Epithelial cell of proximal tubule (primary cell): ENCODE results near the gene GNA14. TPM values are rescaled to one million over a fixed set of nuclear protein-coding genes. Genes with fewer than 3 reads are reported as not detected.
"Not testable (repeated sequence)": the region's sequence is repeated elsewhere in the genome, so short reads cannot be mapped to it uniquely, and the experiment has no call there.

Experiments used
- DNase-seq: peaks from one replicate; pipeline ENCODE4 v3.0.0-alpha.2; 2011; ENCODE audit warnings: low read depth
- H3K4me3 ChIP-seq: 2 replicates; pipeline ENCODE4 v1.5.1; 2011; ENCODE audit warnings: low read depth, mild to moderate bottlenecking, low read length
- total RNA-seq: library from RNA; depleted of rRNA; stranded (reverse); fragments of >200 nt; gene quantifications from 2 replicates; pipeline ENCODE4 v1.2.3, GENCODE V29; 2015
- TF ChIP-seq, protein P1 (sequence below): conservative IDR thresholded peaks from 2 replicates; pipeline ENCODE4 v1.5.1; 2012; ENCODE audit warnings: low read depth, mild to moderate bottlenecking, low read length

Gene GNA14
- 0.12 and 0.14 TPM in 2 replicates for total RNA-seq

DNA sequence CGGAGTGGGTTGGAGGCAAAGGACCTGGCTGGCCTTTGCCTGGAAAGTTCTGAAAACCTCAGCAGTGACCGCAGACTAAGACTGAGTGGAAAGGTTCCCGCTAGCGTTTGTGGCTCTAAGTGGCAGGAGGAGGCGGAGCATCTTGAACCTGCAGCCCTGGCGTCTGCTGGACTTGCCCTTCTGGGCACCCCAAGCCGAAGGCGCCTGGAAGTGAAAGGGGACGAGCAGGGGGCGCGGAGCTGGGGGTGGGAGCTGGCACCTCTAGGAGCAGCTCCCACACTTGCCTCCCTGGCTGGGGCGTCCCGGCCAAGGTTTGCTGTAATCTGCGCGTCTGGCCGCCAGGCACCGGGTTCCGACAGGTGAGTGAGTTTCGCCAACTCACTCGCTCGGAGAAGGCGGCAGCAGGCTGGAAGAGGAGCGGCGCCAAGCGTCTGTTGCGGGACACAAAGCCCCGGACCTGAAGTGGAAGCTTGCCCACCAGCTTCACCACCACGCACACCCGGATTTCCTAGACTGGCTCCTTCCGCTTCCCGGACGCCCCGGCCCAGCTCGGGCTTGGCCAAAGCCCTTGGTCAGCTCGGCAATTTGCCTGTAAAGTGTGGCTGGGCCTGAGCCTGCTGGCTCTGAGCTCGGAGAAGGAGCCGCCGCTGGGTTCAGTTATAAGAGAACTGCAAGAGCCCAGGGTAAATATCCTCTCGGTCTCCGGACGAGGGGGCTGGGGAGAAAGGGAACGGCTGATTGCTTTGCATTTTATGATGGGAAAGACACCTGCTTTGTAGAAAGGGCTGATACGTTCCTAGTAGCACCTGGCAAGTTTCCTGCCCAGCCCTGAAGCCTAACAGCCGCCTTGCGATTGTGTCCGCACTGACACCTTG is at the start of gene GNA14:
TSS of gene GNA14 (minus strand) at position 89 of the 875 bp plus-strand sequence. CDS start 529 bp downstream, outside the sequence.
- TF ChIP-seq, protein P1, sequence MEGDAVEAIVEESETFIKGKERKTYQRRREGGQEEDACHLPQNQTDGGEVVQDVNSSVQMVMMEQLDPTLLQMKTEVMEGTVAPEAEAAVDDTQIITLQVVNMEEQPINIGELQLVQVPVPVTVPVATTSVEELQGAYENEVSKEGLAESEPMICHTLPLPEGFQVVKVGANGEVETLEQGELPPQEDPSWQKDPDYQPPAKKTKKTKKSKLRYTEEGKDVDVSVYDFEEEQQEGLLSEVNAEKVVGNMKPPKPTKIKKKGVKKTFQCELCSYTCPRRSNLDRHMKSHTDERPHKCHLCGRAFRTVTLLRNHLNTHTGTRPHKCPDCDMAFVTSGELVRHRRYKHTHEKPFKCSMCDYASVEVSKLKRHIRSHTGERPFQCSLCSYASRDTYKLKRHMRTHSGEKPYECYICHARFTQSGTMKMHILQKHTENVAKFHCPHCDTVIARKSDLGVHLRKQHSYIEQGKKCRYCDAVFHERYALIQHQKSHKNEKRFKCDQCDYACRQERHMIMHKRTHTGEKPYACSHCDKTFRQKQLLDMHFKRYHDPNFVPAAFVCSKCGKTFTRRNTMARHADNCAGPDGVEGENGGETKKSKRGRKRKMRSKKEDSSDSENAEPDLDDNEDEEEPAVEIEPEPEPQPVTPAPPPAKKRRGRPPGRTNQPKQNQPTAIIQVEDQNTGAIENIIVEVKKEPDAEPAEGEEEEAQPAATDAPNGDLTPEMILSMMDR, result peak; percentile 2
- no peak for DNase-seq
- peak within 1 kb of the TSS; percentile 55 for H3K4me3 ChIP-seq

DNA sequence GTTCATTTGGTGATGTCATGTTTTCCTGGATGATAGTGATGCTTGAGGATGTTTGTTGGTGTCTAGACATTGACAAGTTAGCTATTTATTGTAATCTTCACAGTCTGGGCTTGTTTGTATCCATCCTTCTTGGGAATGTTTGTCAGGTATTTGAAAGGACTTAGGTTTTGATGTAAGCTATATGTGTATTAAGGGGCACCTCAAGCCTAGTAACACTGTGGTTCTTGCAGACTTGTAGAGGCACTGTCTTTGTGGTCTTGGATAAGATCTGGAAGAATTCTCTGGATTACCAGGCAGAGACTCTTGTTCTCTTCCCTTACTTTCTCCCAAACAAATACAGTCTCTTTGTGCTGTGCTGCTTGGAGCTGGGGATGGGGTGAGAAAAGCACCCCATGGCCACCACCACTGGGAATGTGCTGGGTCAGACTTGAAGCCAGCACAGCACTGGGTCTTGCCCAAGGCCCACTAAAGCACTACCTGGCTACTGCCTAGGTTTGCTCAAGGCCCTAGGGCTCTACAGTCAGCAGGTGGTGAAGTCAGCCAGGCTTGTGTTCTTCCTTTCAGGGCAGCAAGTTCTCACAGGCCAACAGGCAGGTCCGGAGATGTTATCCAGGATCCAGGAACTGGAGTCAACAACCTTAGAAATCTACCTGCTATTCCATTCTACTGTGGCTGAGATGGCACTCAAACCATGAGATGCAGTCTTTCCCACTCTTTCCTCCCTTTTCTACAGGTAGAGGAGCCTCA is 49.3 kb upstream of the GNA14 start:
- TF ChIP-seq, protein P1, result no peak
- DNase-seq, result no peak
- no peak overlapping the region for H3K4me3 ChIP-seq

DNA sequence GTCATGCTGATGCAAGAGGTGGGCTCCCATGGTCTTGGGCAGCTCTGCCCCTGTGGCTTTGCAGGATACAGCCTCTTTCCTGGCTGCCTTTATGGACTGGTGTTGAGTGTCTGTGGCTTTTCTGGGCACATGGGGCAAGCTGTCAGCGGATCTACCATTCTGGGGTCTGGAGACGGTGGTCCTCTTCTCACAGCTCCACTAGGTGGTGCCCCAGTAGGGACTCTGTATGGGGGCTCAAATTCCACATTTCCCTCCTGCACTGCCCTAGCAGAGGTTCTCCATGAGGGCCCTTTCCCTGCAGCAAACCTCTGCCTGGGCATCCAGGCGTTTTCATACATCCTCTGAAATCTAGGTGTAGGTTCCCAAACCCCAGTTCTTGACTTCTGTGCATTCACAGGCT is 42.6 kb upstream of the GNA14 start:
- not testable (repeated sequence) for DNase-seq, H3K4me3 ChIP-seq

DNA sequence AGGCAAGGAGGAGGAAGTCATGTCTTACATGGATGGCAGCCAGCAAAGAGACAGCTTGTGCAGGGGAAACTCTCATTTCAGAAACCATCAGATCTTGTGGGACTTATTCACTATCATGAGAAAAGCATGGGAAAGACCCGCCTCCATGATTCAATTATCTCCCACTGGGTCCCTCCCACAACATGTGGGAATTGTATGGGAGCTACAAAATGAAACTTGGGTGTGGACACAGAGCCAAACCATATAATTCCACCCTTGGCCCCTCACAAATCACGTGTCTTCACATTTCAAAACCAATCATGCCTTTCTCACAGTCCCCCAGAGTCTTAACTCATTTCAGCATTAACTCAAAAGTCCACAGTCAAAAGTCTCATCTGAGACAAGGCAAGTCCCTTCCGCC is 42.0 kb upstream of the GNA14 start:
- DNase-seq, result not testable (repeated sequence)

DNA sequence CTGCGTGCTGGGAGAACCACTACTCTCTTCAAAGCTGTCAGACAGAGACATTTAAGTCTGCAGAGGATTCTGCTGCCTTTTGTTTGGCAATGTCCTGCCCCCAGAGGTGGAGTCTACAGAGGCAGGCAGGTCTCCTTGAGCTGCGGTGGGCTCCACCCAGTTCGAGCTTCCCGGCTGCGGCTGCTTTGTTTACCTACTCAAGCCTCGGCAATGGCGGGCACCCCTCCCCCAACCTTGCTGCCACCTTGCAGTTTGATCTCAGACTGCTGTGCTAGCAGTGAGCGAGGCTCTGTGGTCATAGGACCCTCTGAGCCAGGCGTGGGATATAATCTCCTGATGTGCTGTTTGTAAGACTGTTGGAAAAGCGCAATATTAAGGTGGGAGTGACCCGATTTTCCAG is 39.6 kb upstream of the GNA14 start:
- not testable (repeated sequence) for DNase-seq, H3K4me3 ChIP-seq

More for the DNA sequence above, 42.0 kb upstream of the GNA14 start:
- H3K4me3 ChIP-seq, result not testable (repeated sequence)

DNA sequence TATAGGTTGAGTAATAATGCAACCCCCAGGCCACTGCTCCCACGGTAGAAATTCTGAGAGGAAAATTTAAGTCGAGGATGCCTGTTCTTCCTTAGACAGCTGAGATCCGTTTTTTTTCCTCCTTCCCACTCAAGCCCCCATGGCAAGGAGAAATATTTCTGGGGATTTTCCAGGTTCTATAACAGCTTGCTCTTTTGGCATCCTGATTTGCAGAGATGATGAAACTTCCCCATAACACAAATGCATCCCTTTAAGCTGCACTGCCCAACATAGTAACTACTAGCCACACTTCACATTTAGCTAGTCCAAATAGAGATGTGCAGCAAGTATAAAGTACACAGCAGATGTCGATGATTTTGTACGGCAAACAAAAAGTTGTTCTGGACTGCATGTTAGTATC is 32.5 kb upstream of the GNA14 start:
- DNase-seq, result no peak
- H3K4me3 ChIP-seq, result no peak overlapping the region
- TF ChIP-seq, protein P1, result no peak

DNA sequence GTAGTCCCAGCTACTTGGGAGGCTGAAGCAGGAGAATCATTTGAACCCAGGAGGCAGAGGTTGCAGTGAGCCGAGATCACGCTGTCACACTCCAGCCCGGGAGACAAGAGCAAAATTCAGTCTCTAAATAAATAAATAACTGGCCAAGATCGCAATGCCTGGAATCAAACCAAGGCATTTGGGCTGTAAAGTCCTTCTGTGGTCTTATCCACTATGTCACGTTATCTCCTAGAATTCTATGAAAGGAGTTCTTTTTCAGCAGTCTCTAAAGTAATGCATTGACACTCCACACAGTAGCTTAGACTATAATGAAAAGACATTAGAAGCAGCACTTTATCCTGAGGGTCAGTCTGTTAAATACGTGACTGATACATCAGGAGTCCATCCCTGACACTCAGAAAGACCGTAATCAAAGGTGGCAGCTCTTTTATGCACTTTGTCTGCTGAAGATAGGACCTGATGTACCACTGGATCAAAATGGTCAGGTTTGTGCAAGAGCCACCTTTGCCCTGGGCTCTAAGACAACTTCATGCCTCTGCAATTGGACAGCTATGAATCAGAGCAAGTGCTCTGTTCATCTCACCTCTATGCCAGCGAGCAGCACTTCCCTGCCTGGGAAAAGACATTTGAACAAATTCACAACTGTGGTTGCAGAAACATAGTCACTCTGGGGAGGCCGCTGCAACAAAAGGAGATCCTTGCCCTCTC is 31.7 kb upstream of the GNA14 start:
- DNase-seq, result no peak
- TF ChIP-seq, protein P1, result no peak
- H3K4me3 ChIP-seq, result no peak overlapping the region

DNA sequence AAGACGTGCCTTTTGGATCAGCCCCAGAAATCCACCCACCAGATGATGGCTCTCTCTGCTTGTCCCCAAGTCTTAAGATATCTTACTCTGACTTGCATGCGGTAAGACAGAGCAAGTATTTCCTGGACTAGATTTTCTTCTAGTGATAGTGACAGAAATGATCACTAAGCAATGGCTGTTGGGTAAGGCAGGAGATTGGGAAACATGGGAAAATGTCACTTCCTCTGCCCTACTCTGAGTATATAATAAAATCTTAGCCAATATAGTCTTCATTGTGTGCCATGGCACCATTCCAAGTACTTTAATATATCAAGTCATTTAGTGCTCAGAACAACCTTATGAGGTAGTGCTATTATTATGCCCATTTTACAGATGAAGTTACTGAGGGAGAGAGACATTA is 31.0 kb upstream of the GNA14 start:
- no peak for DNase-seq
- TF ChIP-seq, protein P1, result no peak
- no peak overlapping the region for H3K4me3 ChIP-seq
